Left lung (tissue), 10 donors: ENCODE data around the gene HOXD13. TPM values are rescaled to one million over a fixed set of nuclear protein-coding genes. Genes with fewer than 3 reads are reported as not detected.

Experiments
- ATAC-seq: fragments of 200-7000 bp; cut with Tn5 transposase; one replicate; pipeline ENCODE4 v1.9.1; 2020; ENCODE audit warnings: moderate library complexity
- DNase-seq, 4 donors: peaks; one replicate each; pipeline ENCODE4 v3.0.0-alpha.2; 2013 to 2020
- H3K27ac ChIP-seq, 2 donors: fragments of 200-600 bp; sonication (generic) in 1 of 2; one replicate each; pipeline versions ENCODE4 v1.5.0 to v1.8.0; 2020 to 2021
- H3K27me3 ChIP-seq, 2 donors: fragments of 200-600 bp; sonication (generic) in 1 of 2; one replicate each; pipeline versions ENCODE4 v1.5.0 to v1.8.0; 2020 to 2021
- H3K36me3 ChIP-seq, 2 donors: fragments of 200-600 bp; sonication (generic) in 1 of 2; one replicate each; pipeline versions ENCODE4 v1.5.0 to v1.8.0; 2020 to 2021
- H3K4me1 ChIP-seq, 2 donors: fragments of 200-600 bp; one replicate each; pipeline ENCODE4 v1.8.0; 2021
- H3K4me3 ChIP-seq, 2 donors: fragments of 200-600 bp; sonication (generic) in 1 of 2; one replicate each; pipeline versions ENCODE4 v1.5.0 to v1.8.0; 2020 to 2021; ENCODE audit warnings: mild to moderate bottlenecking in 1 of 2
- H3K9me3 ChIP-seq, 2 donors: fragments of 200-600 bp; sonication (generic) in 1 of 2; one replicate each; pipeline versions ENCODE4 v1.5.0 to v1.8.0; 2020 to 2021
- CTCF ChIP-seq, 2 donors: fragments of 200-600 bp; sonication (generic) in 1 of 2; IDR thresholded peaks; one replicate each; pipeline versions ENCODE4 v1.5.0 to v1.8.0; 2021; ENCODE audit warnings: antibody characterized with exemption in 2 of 2
- intact Hi-C, 2 donors: fragments of 100-400 bp; cut with DNase I; formaldehyde crosslinking; loops; one replicate each; pipeline versions ENCODE4 v1.11.2 to v1.14.2; 2022
- polyA plus RNA-seq, 6 donors: library from polyadenylated mRNA; unstranded; fragments of 120-200 nt; gene quantifications; one replicate each; pipeline ENCODE4 v1.2.1, GENCODE V29; 2013; ENCODE audit not compliant: insufficient read length in 6 of 6
- total RNA-seq, 2 donors: library from RNA; stranded (reverse); fragmentation: NEBNext Ultra II Directional; extraction: Animal tissue kit (Norgen Biotek cat#: 25700); gene quantifications; one replicate each; pipeline ENCODE4 v1.2.1, GENCODE V29; 2021
- donor health status: DM: no; HTN: yes; CAD: no.
- donor health status: DM: no; HTN: no; CAD: no.

The HOXD13 gene
- total and polyA plus RNA-seq, 8 donors = not detected

GRCh38 chr2:176134035-176134434 lies 41.5 kb downstream of the HOXD13 start:
- no peak for DNase-seq
- H3K27me3 ChIP-seq = peaks cover 99 to 100% of the 10 kb centered on the region in 2 donors
- no peaks in the 10 kb centered on the region for H3K36me3 ChIP-seq
- peaks cover 8 to 37% of the 10 kb centered on the region in 2 donors for H3K4me1 ChIP-seq
- H3K27ac ChIP-seq = no peak overlapping the region
- no peaks in the 10 kb centered on the region for H3K9me3 ChIP-seq
- no peak overlapping the region for H3K4me3 ChIP-seq
- no peak for TF ChIP-seq CTCF (IDR thresholded peaks at IDR 0.05)
- intact Hi-C loops = loop anchor here in 1 of 2 donors (5.0 to 10.0 kb wide), 2 partner anchors 503 to 681 kb away; no protein-coding TSS in a partner anchor
- ATAC-seq = no peak

DNA sequence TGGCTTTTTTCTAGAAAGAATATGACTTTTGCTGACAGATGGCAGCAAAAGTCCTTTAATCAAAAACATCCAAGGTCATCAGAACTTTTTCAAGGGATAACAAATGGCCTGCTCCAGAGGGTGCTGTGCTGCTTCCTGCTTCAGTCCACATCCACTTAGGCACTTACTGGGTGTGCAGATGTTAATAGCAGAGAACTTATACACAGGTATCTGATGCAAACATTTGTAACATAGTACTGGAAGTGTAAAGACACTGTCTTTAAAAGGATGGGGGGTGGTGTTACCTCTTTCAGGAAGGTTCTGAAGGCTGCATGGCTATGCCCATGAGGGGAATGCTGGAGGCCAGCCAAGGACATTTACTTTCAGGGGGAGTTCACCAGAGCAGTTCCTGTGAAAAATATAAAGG lies 42.5 kb downstream of the HOXD13 start:
- H3K36me3 ChIP-seq = no peaks in the 10 kb centered on the region
- peaks cover 100% of the 10 kb centered on the region in 2 donors for H3K27me3 ChIP-seq
- ATAC-seq (no peak), DNase-seq (no peak)
- intact Hi-C loops = loop anchor here in 1 of 2 donors (5.0 to 10.0 kb wide), 2 partner anchors 422 to 680 kb away; no protein-coding TSS in a partner anchor
- no peak overlapping the region for H3K4me3 ChIP-seq
- no peak for TF ChIP-seq CTCF (IDR thresholded peaks at IDR 0.05)
- no peaks in the 10 kb centered on the region for H3K9me3 ChIP-seq
- H3K4me1 ChIP-seq = peaks cover 12 to 31% of the 10 kb centered on the region in 2 donors
- H3K27ac ChIP-seq = no peak overlapping the region

GRCh38 chr2:176136374-176137251 lies 44.1 kb downstream of the HOXD13 start:
- no peak for ATAC-seq
- peaks cover 99 to 100% of the 10 kb centered on the region in 2 donors for H3K27me3 ChIP-seq
- DNase-seq = peak in 2 of 4 donors; percentile 42 to 68

DNA sequence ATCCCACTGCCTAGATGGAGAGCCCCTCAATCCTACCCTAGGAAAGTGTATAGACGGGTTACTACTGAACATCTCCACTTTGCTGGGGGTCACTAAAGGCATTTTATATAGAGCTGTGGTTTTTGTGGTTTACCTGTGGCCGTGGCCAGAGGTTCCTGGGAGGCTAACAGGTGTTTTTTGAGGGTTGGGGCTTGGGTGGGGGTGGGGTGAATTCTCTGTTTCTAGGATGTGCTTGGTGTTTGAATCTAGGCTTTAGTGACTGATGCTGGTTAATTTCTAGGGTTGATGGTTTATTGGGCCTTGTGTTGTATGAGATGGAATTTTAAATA lies 44.7 kb downstream of the HOXD13 start:
- ATAC-seq (no peak), DNase-seq (no peak)
- Histone ChIP-seq H3K4me1 (peaks cover 12 to 26% of the 10 kb centered on the region in 2 donors), H3K4me3 (no peak overlapping the region), H3K27me3 (peaks cover 93 to 100% of the 10 kb centered on the region in 2 donors), H3K9me3 (no peaks in the 10 kb centered on the region), H3K27ac (no peak overlapping the region), H3K36me3 (no peaks in the 10 kb centered on the region)
- intact Hi-C loops = loop anchor here in 1 of 2 donors (5.0 to 10.0 kb wide), 2 partner anchors 420 to 678 kb away; no protein-coding TSS in a partner anchor
- no peak for TF ChIP-seq CTCF (IDR thresholded peaks at IDR 0.05)

More at GRCh38 chr2:176136374-176137251, 44.1 kb downstream of the HOXD13 start:
- Histone ChIP-seq H3K9me3 (no peaks in the 10 kb centered on the region), H3K36me3 (no peaks in the 10 kb centered on the region), H3K27ac (no peak overlapping the region), H3K4me1 (peaks cover 12 to 28% of the 10 kb centered on the region in 2 donors), H3K4me3 (peak overlapping the region; percentile 13 to 21)
- no peak for TF ChIP-seq CTCF (IDR thresholded peaks at IDR 0.05)
- intact Hi-C loops = loop anchor here in 1 of 2 donors (5.0 to 10.0 kb wide), 2 partner anchors 421 to 678 kb away; no protein-coding TSS in a partner anchor

DNA sequence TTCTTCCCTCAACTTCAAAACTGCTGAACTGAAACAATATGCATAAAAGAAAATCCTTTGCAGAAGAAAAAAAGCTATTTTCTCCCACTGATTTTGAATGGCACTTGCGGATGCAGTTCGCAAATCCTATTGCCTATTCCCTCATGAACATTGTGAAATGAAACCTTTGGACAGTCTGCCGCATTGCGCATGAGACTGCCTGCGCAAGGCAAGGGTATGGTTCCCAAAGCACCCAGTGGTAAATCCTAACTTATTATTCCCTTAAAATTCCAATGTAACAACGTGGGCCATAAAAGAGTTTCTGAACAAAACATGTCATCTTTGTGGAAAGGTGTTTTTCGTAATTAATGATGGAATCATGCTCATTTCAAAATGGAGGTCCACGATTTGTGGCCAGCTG lies 45.4 kb downstream of the HOXD13 start:
- no peak for ATAC-seq
- H3K4me3 ChIP-seq = no peak overlapping the region
- H3K27ac ChIP-seq = no peak overlapping the region
- DNase-seq = no peak
- no peaks in the 10 kb centered on the region for H3K9me3 ChIP-seq
- TF ChIP-seq CTCF (IDR thresholded peaks at IDR 0.05) = no peak
- no peaks in the 10 kb centered on the region for H3K36me3 ChIP-seq
- H3K27me3 ChIP-seq = peaks cover 86 to 100% of the 10 kb centered on the region in 2 donors
- intact Hi-C loops = loop anchor here in 1 of 2 donors (5.0 to 10.0 kb wide), 2 partner anchors 419 to 677 kb away; no protein-coding TSS in a partner anchor
- peaks cover 12 to 20% of the 10 kb centered on the region in 2 donors for H3K4me1 ChIP-seq
